ENCODE data around the gene STEAP1. TPM values are rescaled to one million over a fixed set of nuclear protein-coding genes. Genes with fewer than 3 reads are reported as not detected.
A peak's percentile ranks its signal among the peaks of the same experiment; 100 is the strongest.
"Not testable (repeated sequence)": the region's sequence is repeated elsewhere in the genome, so short reads cannot be mapped to it uniquely, and the experiment has no call there.

Gene STEAP1
- 10 to 100 TPM; 10.7 to 14.3 (median 11.5) TPM for polyA plus RNA-seq (ENCODE audit: insufficient read length in 3 of 3)

GRCh38 chr7:90153943-90154771 is at the start of gene STEAP1:
Gene STEAP1, plus strand, starts transcription at chr7:90154469. Its CDS starts 5,320 bp downstream, at chr7:90159789.
- DNase-seq (ENCODE audit: low read depth in 3 of 3, low spot score in 2 of 3): peak; percentile 71 to 74 (median 73)

- DNase-seq (ENCODE audit: low read depth in 3 of 3, low spot score in 2 of 3): not testable (repeated sequence)
Observed at GRCh38 chr7:90114972-90115371, 39.3 kb upstream of the STEAP1 start.

- DNase-seq (ENCODE audit: low read depth in 3 of 3, low spot score in 2 of 3): not testable (repeated sequence)
Observed at GRCh38 chr7:90118551-90119177, 35.6 kb upstream of the STEAP1 start.

GRCh38 chr7:90119178-90119971 is 34.9 kb upstream of the STEAP1 start:
- no peak for DNase-seq (ENCODE audit: low read depth in 3 of 3, low spot score in 2 of 3)

- not testable (repeated sequence) for DNase-seq (ENCODE audit: low read depth in 3 of 3, low spot score in 2 of 3)
Observed at GRCh38 chr7:90120205-90120604, 34.1 kb upstream of the STEAP1 start.

GRCh38 chr7:90131746-90132145 is 22.5 kb upstream of the STEAP1 start:
- DNase-seq (ENCODE audit: low read depth in 3 of 3, low spot score in 2 of 3): not testable (repeated sequence)

GRCh38 chr7:90147079-90147960 is 6.9 kb upstream of the STEAP1 start:
- DNase-seq (ENCODE audit: low read depth in 3 of 3, low spot score in 2 of 3): not testable (repeated sequence)

- DNase-seq (ENCODE audit: low read depth in 3 of 3, low spot score in 2 of 3): not testable (repeated sequence)
Observed at GRCh38 chr7:90149428-90149827, 4.8 kb upstream of the STEAP1 start.

- DNase-seq (ENCODE audit: low read depth in 3 of 3, low spot score in 2 of 3): not testable (repeated sequence)
Observed at GRCh38 chr7:90151884-90152283, 2.4 kb upstream of the STEAP1 start.

- DNase-seq (ENCODE audit: low read depth in 3 of 3, low spot score in 2 of 3): peak in 1 of 3 donors; percentile 19
Observed at GRCh38 chr7:90152642-90153253, 1.5 kb upstream of the STEAP1 start.

GRCh38 chr7:90155206-90155605 is 937 bp downstream of the STEAP1 start:
- DNase-seq (ENCODE audit: low read depth in 3 of 3, low spot score in 2 of 3): no peak

GRCh38 chr7:90157331-90157730 is 3.1 kb downstream of the STEAP1 start:
- not testable (repeated sequence) for DNase-seq (ENCODE audit: low read depth in 3 of 3, low spot score in 2 of 3)

- DNase-seq (ENCODE audit: low read depth in 3 of 3, low spot score in 2 of 3): not testable (repeated sequence)
Observed at GRCh38 chr7:90157761-90158350, 3.6 kb downstream of the STEAP1 start.

GRCh38 chr7:90163534-90163933 is 9.3 kb downstream of the STEAP1 start:
- DNase-seq (ENCODE audit: low read depth in 3 of 3, low spot score in 2 of 3): no peak

- no peak for DNase-seq (ENCODE audit: low read depth in 3 of 3, low spot score in 2 of 3)
Observed at GRCh38 chr7:90165724-90166123, 11.5 kb downstream of the STEAP1 start.

GRCh38 chr7:90166153-90166552 is 11.9 kb downstream of the STEAP1 start:
- DNase-seq (ENCODE audit: low read depth in 3 of 3, low spot score in 2 of 3): no peak

- DNase-seq (ENCODE audit: low read depth in 3 of 3, low spot score in 2 of 3): no peak
Observed at GRCh38 chr7:90167361-90167760, 13.1 kb downstream of the STEAP1 start.

GRCh38 chr7:90169891-90170290 is 15.6 kb downstream of the STEAP1 start:
- no peak for DNase-seq (ENCODE audit: low read depth in 3 of 3, low spot score in 2 of 3)

GRCh38 chr7:90172121-90172520 is 17.9 kb downstream of the STEAP1 start:
- DNase-seq (ENCODE audit: low read depth in 3 of 3, low spot score in 2 of 3): no peak

Measured in right renal cortex interstitium (tissue), 3 donors.